Karpas-422 (cell line): ENCODE results near the gene ABCB1. TPM values are rescaled to one million over a fixed set of nuclear protein-coding genes. Genes with fewer than 3 reads are reported as not detected.

Source experiments
- DNase-seq: peaks from one replicate; pipeline ENCODE4 v3.0.0-alpha.2; 2015
- H2AFZ ChIP-seq: fragments of 200-600 bp; sonication (generic); 2 replicates; pipeline ENCODE4 v1.6.1; 2014; ENCODE audit warnings: antibody characterized with exemption, low read length, mixed read lengths
- H3K27ac ChIP-seq: fragments of 200-600 bp; sonication (generic); 2 replicates; pipeline ENCODE4 v1.5.1; 2014; ENCODE audit warnings: mild to moderate bottlenecking, low read length, moderate library complexity
- H3K27me3 ChIP-seq: fragments of 200-600 bp; sonication (generic); 2 replicates; pipeline ENCODE4 v1.6.1; 2014; ENCODE audit warnings: low read length, mixed read lengths
- H3K36me3 ChIP-seq: fragments of 200-600 bp; sonication (generic); 2 replicates; pipeline ENCODE4 v1.6.1; 2014; ENCODE audit warnings: low read length, mixed read lengths; ENCODE audit not compliant: insufficient read depth
- H3K4me1 ChIP-seq: fragments of 200-600 bp; sonication (generic); 2 replicates; pipeline ENCODE4 v1.6.1; 2014; ENCODE audit warnings: mild to moderate bottlenecking, low read length, mixed read lengths
- H3K4me2 ChIP-seq: fragments of 200-600 bp; sonication (generic); 2 replicates; pipeline ENCODE4 v1.6.1; 2014; ENCODE audit warnings: low read length, low read depth, mild to moderate bottlenecking; ENCODE audit not compliant: poor library complexity, severe bottlenecking
- H3K4me3 ChIP-seq: fragments of 200-600 bp; sonication (generic); 2 replicates; pipeline ENCODE4 v1.5.1; 2014; ENCODE audit warnings: mild to moderate bottlenecking, antibody characterized with exemption, low read length, mixed read lengths
- H3K79me2 ChIP-seq: fragments of 200-600 bp; sonication (generic); 2 replicates; pipeline ENCODE4 v1.6.1; 2014; ENCODE audit warnings: mild to moderate bottlenecking, low read length, mixed read lengths
- H3K9ac ChIP-seq: fragments of 200-600 bp; sonication (generic); 2 replicates; pipeline ENCODE4 v1.6.0; 2014; ENCODE audit warnings: low read length
- H3K9me2 ChIP-seq: fragments of 200-600 bp; sonication (generic), shearing (Covaris generic); replicated peaks from 2 replicates; pipeline ENCODE4 v1.6.0; 2014; ENCODE audit warnings: mild to moderate bottlenecking, low read length, moderate library complexity; ENCODE audit not compliant: insufficient read depth
- H3K9me3 ChIP-seq: fragments of 300-700, 200-600 bp; sonication (generic); 2 replicates; pipeline ENCODE4 v1.6.1; 2014; ENCODE audit warnings: low read length, mixed read lengths
- H4K20me1 ChIP-seq: fragments of 200-600 bp; sonication (generic); 2 replicates; pipeline ENCODE4 v1.6.1; 2014; ENCODE audit warnings: mild to moderate bottlenecking, antibody characterized with exemption, low read length, low read depth; ENCODE audit not compliant: insufficient read depth
- total RNA-seq: library from RNA; depleted of rRNA; stranded (reverse); fragments of >200 nt; shearing (Covaris generic); gene quantifications from 2 replicates; pipeline ENCODE4 v1.2.3, GENCODE V29; 2014; ENCODE audit warnings: low replicate concordance; rRNA removed

Gene ABCB1
- total RNA-seq, 1 experiment from 2014 or later, result not detected

DNA sequence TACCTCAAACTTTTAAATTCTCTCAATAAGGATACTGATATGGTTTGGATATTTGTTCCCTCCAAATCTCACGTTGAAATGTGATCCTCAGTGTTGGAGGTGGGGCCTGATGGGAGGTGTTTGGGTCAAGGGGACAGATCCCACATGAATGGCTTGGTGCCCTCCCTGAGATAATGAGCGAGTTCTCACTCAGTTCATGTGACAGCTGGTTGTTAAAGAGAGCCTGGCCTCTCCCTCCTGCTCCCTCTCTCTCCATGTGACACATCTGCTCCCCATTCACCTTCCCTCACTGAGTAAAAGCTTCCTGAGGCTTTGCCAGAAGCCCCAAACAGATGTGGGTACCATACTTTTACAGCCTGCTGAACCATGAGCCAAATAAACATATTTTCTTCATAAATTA is 144.4 kb downstream of the ABCB1 start:
- H2AFZ ChIP-seq, result no peak overlapping the region
- no peaks in the 10 kb centered on the region for H3K4me1 ChIP-seq
- no peaks in the 10 kb centered on the region for H3K9me2 ChIP-seq
- no peaks in the 10 kb centered on the region for H3K9me3 ChIP-seq
- DNase-seq, result no peak
- H3K4me2 ChIP-seq, result no peak overlapping the region
- H3K9ac ChIP-seq, result no peak overlapping the region
- H4K20me1 ChIP-seq, result no peaks in the 10 kb centered on the region
- H3K27ac ChIP-seq, result no peak overlapping the region
- no peaks in the 10 kb centered on the region for H3K27me3 ChIP-seq
- no peaks in the 10 kb centered on the region for H3K79me2 ChIP-seq
- no peaks in the 10 kb centered on the region for H3K36me3 ChIP-seq
- H3K4me3 ChIP-seq, result no peak overlapping the region

Other genes with a start within 250 kb of the ABCB1 start
- gene ABCB4, start 125.2 kb downstream of the ABCB1 start, total RNA-seq, result 0.47 and 0.67 TPM in 2 replicates
- not detected in 2 replicates for gene RUNDC3B, start 27.5 kb upstream of the ABCB1 start, total RNA-seq